Measurements from ENCODE around the gene MCHR1.

GRCh38 chr22:40642316-40642715 lies 37.0 kb upstream of the MCHR1 start:
- TF ChIP-seq, protein P1, sequence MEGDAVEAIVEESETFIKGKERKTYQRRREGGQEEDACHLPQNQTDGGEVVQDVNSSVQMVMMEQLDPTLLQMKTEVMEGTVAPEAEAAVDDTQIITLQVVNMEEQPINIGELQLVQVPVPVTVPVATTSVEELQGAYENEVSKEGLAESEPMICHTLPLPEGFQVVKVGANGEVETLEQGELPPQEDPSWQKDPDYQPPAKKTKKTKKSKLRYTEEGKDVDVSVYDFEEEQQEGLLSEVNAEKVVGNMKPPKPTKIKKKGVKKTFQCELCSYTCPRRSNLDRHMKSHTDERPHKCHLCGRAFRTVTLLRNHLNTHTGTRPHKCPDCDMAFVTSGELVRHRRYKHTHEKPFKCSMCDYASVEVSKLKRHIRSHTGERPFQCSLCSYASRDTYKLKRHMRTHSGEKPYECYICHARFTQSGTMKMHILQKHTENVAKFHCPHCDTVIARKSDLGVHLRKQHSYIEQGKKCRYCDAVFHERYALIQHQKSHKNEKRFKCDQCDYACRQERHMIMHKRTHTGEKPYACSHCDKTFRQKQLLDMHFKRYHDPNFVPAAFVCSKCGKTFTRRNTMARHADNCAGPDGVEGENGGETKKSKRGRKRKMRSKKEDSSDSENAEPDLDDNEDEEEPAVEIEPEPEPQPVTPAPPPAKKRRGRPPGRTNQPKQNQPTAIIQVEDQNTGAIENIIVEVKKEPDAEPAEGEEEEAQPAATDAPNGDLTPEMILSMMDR (conservative IDR thresholded peaks at IDR 0.05; ENCODE audit: low read depth, low read length): no peak
- TF ChIP-seq EZH2 (IDR thresholded peaks at IDR 0.05; ENCODE audit: borderline replicate concordance, low read depth, low read length, poor library complexity, severe bottlenecking): no peak
